ENCODE results near the gene CA6.
"Not testable (repeated sequence)": the region's sequence is repeated elsewhere in the genome, so short reads cannot be mapped to it uniquely, and the experiment has no call there.

The CA6 gene

GRCh38 chr1:9004700-9005394, 59.2 kb downstream of the CA6 start:
- peak; percentile 44 for DNase-seq (ENCODE audit: low spot score)

- DNase-seq (ENCODE audit: low spot score): no peak
Observed at GRCh38 chr1:9005395-9005708, 59.7 kb downstream of the CA6 start.

- DNase-seq (ENCODE audit: low spot score): no peak
Observed at GRCh38 chr1:9006956-9007615, 61.4 kb downstream of the CA6 start.

- no peak for DNase-seq (ENCODE audit: low spot score)
Observed at GRCh38 chr1:9008236-9008635, 62.6 kb downstream of the CA6 start.

GRCh38 chr1:9009438-9010370, 64.0 kb downstream of the CA6 start:
- DNase-seq (ENCODE audit: low spot score): peak; percentile 74

GRCh38 chr1:9010781-9011323, 65.2 kb downstream of the CA6 start:
- peak; percentile 91 for DNase-seq (ENCODE audit: low spot score)

GRCh38 chr1:9013819-9014218, 68.2 kb downstream of the CA6 start:
- DNase-seq (ENCODE audit: low spot score): no peak

- no peak for DNase-seq (ENCODE audit: low spot score)
Observed at GRCh38 chr1:9014475-9015375, 69.1 kb downstream of the CA6 start.

GRCh38 chr1:9016455-9016854, 70.8 kb downstream of the CA6 start:
- no peak for DNase-seq (ENCODE audit: low spot score)

GRCh38 chr1:9018333-9018732, 72.7 kb downstream of the CA6 start:
- DNase-seq (ENCODE audit: low spot score): no peak

GRCh38 chr1:9019896-9020295, 74.2 kb downstream of the CA6 start:
- DNase-seq (ENCODE audit: low spot score): no peak

GRCh38 chr1:9020305-9020704, 74.6 kb downstream of the CA6 start:
- no peak for DNase-seq (ENCODE audit: low spot score)

- DNase-seq (ENCODE audit: low spot score): not testable (repeated sequence)
Observed at GRCh38 chr1:9022026-9022738, 76.5 kb downstream of the CA6 start.

GRCh38 chr1:9022773-9023172, 77.1 kb downstream of the CA6 start:
- DNase-seq (ENCODE audit: low spot score): no peak

Data from SW480 (cell line).